MM.1S (cell line): ENCODE data around the gene GRIK1.

ENCODE experiments used
- CTCF ChIP-seq: fragments of 300-600 bp; sonication (generic); IDR thresholded peaks from 2 replicates; pipeline ENCODE4 v1.5.1; 2016; ENCODE audit warnings: antibody characterized with exemption, low read length, mixed read lengths
- EZH2 ChIP-seq: fragments of 300-600 bp; sonication (generic); optimal IDR thresholded peaks from 2 replicates; pipeline ENCODE3; 2017; ENCODE audit warnings: low read depth, mild to moderate bottlenecking, antibody characterized with exemption, low read length, mixed read lengths

GRCh38 chr21:29639366-29640079 is 300.3 kb downstream of the GRIK1 start:
- TF ChIP-seq CTCF: no peak
- TF ChIP-seq EZH2: no peak
